ENCODE measurements around the gene CHRM4. TPM values are rescaled to one million over a fixed set of nuclear protein-coding genes. Genes with fewer than 3 reads are reported as not detected.
A peak's percentile ranks its signal among the peaks of the same experiment; 100 is the strongest.

The CHRM4 gene
- total RNA-seq, 1 experiment from 2014 or later, result 0.27 TPM

DNA sequence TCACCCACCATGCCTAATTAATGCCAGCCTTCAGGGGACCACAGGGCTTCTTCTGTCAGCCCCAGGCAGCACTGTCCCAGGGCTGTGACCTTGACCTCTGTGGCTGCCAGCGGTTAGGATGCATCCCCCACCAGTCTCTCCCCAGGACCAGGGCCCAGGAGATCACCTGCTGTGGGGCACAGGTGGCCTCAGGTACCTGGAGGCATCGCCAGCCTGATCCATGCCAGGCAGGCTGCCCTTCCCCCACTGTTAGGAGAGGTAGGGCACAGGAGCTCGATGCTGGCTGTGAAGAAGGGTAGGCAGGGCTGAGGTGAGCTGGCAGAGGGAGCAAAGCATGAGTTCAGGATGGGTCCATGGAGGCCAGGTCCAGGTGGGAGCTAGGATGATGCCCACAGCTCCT lies 26.8 kb downstream of the CHRM4 start:
- Mint-ChIP-seq H3K27me3 (ENCODE audit: insufficient read depth, unreplicated experiment) (no peaks in the 10 kb centered on the region), H3K36me3 (ENCODE audit: insufficient read depth, unreplicated experiment) (peaks cover 16% of the 10 kb centered on the region), H3K9me3 (ENCODE audit: unreplicated experiment) (no peaks in the 10 kb centered on the region), H3K4me3 (ENCODE audit: unreplicated experiment) (no peak overlapping the region), H3K4me1 (ENCODE audit: low read depth, unreplicated experiment) (no peaks in the 10 kb centered on the region), H3K27ac (ENCODE audit: unreplicated experiment) (peak overlapping the region; percentile 4)
- no TSS peak for BruUV-seq (replicated peaks)
- peaks cover 5% of the 10 kb centered on the region for H3K36me3 ChIP-seq (ENCODE audit: control insufficient read depth, insufficient read depth, low read length)
- H3K4me3 ChIP-seq (ENCODE audit: low read depth, low read length), result no peak overlapping the region
- H3K4me1 ChIP-seq, result peaks cover 6% of the 10 kb centered on the region; the same call in 1 of the 2 replicates
- intact Hi-C loops (cut with micrococcal nuclease; ENCODE audit: unreplicated experiment), result loop anchor here (5.0 kb wide), 1 partner anchor 122 kb away; no protein-coding TSS in a partner anchor
- no peaks in the 10 kb centered on the region for H3K27me3 ChIP-seq (replicated peaks; ENCODE audit: control insufficient read depth, insufficient read depth, low read length)
- DNase-seq, result no peak
- ChIA-PET CTCF (interaction anchor here (0.6 to 1.1 kb wide), 3 partner anchors 12 to 27 kb away, joined by 3 to 4 read pairs (median 3); no protein-coding TSS in a partner anchor), POLR2A (no interaction called here)
- H3K9me3 ChIP-seq, result no peaks in the 10 kb centered on the region
- TF ChIP-seq, protein P1, sequence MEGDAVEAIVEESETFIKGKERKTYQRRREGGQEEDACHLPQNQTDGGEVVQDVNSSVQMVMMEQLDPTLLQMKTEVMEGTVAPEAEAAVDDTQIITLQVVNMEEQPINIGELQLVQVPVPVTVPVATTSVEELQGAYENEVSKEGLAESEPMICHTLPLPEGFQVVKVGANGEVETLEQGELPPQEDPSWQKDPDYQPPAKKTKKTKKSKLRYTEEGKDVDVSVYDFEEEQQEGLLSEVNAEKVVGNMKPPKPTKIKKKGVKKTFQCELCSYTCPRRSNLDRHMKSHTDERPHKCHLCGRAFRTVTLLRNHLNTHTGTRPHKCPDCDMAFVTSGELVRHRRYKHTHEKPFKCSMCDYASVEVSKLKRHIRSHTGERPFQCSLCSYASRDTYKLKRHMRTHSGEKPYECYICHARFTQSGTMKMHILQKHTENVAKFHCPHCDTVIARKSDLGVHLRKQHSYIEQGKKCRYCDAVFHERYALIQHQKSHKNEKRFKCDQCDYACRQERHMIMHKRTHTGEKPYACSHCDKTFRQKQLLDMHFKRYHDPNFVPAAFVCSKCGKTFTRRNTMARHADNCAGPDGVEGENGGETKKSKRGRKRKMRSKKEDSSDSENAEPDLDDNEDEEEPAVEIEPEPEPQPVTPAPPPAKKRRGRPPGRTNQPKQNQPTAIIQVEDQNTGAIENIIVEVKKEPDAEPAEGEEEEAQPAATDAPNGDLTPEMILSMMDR (IDR thresholded peaks at IDR 0.05; ENCODE audit: insufficient read depth in 1 of 2, low read depth in 1 of 2, low read length in 1 of 2, severe bottlenecking in 1 of 2, unreplicated experiment in 1 of 2), result no peak

DNA sequence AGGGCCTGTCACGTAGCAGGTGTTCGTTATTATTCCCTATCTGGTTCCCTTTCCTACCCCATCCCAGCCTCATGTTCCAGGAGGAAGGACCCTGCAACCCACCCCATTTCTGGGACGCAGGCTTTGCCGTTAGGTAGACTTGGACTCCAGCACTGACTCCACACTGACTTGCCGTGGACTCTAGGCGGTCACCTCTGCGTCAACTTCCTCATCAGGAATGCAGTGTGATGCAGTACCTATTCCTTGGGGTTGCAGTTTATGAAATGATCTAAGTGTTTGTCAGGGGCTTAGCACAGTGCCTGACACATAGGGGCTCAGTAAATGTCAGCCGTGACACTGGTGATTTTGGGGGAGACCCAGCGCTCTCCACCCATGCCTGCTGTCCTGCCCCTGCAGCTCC lies 27.5 kb downstream of the CHRM4 start:
- POLR2A ChIA-PET, result no interaction called here
- CTCF ChIA-PET, result no interaction called here
- H3K36me3 Mint-ChIP-seq (ENCODE audit: insufficient read depth, unreplicated experiment), result peaks cover 10% of the 10 kb centered on the region
- no peak overlapping the region for H3K27ac Mint-ChIP-seq (ENCODE audit: unreplicated experiment)
- Histone ChIP-seq H3K9me3 (no peaks in the 10 kb centered on the region), H3K36me3 (ENCODE audit: control insufficient read depth, insufficient read depth, low read length) (peaks cover 5% of the 10 kb centered on the region), H3K4me3 (ENCODE audit: low read depth, low read length) (no peak overlapping the region), H3K4me1 (peaks cover under 1% of the 10 kb centered on the region; the same call in 1 of the 2 replicates), H3K27me3 (replicated peaks; ENCODE audit: control insufficient read depth, insufficient read depth, low read length) (no peaks in the 10 kb centered on the region)
- intact Hi-C loops (cut with micrococcal nuclease; ENCODE audit: unreplicated experiment), result no loop called here
- no peaks in the 10 kb centered on the region for H3K9me3 Mint-ChIP-seq (ENCODE audit: unreplicated experiment)
- no peaks in the 10 kb centered on the region for H3K27me3 Mint-ChIP-seq (ENCODE audit: insufficient read depth, unreplicated experiment)
- DNase-seq, result no peak
- TF ChIP-seq, protein P1 (IDR thresholded peaks at IDR 0.05; ENCODE audit: insufficient read depth in 1 of 2, low read depth in 1 of 2, low read length in 1 of 2, severe bottlenecking in 1 of 2, unreplicated experiment in 1 of 2), result no peak
- H3K4me1 Mint-ChIP-seq (ENCODE audit: low read depth, unreplicated experiment), result no peaks in the 10 kb centered on the region
- no TSS peak for BruUV-seq (replicated peaks)
- H3K4me3 Mint-ChIP-seq (ENCODE audit: unreplicated experiment), result no peak overlapping the region

DNA sequence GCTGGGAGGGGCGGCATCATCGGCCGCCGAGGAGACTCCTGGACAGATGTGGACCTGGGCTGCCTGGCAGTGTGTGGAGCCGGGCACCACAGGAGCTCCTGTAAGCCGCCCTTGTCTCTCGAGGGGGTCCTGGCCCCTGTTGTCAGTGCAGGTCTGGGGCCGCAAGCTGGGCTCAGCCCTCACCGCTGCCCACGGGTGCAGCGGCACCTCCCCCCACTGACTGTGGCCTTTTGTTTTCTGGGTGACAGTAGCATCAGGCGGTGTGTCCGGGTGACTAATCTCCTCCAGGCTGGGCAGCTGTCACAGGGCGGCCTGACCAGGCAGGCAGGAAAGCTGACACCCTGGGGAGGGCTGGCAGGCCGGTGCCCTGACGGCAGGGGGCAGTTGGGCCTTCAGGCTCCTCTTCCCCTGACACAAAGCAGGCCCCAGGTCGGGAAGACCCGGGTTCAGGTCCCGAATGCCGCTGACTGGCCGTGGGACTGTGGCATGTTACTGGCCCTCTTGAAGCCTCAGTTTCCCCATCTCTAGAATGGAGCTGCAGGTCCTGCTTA lies 28.0 kb downstream of the CHRM4 start:
- no peak overlapping the region for H3K4me3 Mint-ChIP-seq (ENCODE audit: unreplicated experiment)
- peaks cover 8% of the 10 kb centered on the region for H3K36me3 Mint-ChIP-seq (ENCODE audit: insufficient read depth, unreplicated experiment)
- Histone ChIP-seq H3K36me3 (ENCODE audit: control insufficient read depth, insufficient read depth, low read length) (peaks cover 4% of the 10 kb centered on the region), H3K4me1 (no peaks in the 10 kb centered on the region), H3K27me3 (replicated peaks; ENCODE audit: control insufficient read depth, insufficient read depth, low read length) (no peaks in the 10 kb centered on the region), H3K4me3 (ENCODE audit: low read depth, low read length) (no peak overlapping the region), H3K9me3 (no peaks in the 10 kb centered on the region)
- H3K27ac Mint-ChIP-seq (ENCODE audit: unreplicated experiment), result no peak overlapping the region
- ChIA-PET CTCF (no interaction called here), POLR2A (no interaction called here)
- no peaks in the 10 kb centered on the region for H3K27me3 Mint-ChIP-seq (ENCODE audit: insufficient read depth, unreplicated experiment)
- H3K4me1 Mint-ChIP-seq (ENCODE audit: low read depth, unreplicated experiment), result no peaks in the 10 kb centered on the region
- TF ChIP-seq, protein P1 (IDR thresholded peaks at IDR 0.05; ENCODE audit: insufficient read depth in 1 of 2, low read depth in 1 of 2, low read length in 1 of 2, severe bottlenecking in 1 of 2, unreplicated experiment in 1 of 2), result no peak
- no peaks in the 10 kb centered on the region for H3K9me3 Mint-ChIP-seq (ENCODE audit: unreplicated experiment)
- intact Hi-C loops (cut with micrococcal nuclease; ENCODE audit: unreplicated experiment), result no loop called here
- no peak for DNase-seq
- no TSS peak for BruUV-seq (replicated peaks)

Data from Caco-2 (cell line).